GM10248 (cell line): ENCODE results near the gene KCNQ1.

Experiments
- CTCF ChIA-PET: fragments of 300-600 bp; sonication (Branson Sonifier 250); formaldehyde crosslinking; extraction: SDS; loops from one replicate; lab custom pipeline; 2021; ENCODE audit warnings: antibody characterized with exemption; lab: Yijun Ruan, JAX
- POLR2A ChIA-PET: fragments of 350-650 bp; sonication (Branson Sonifier 250); formaldehyde crosslinking; extraction: SDS; loops from one replicate; lab custom pipeline; 2020; ENCODE audit warnings: antibody characterized with exemption; lab: Yijun Ruan, JAX
- DNase-seq: peaks from one replicate; pipeline ENCODE4 v3.0.0; 2012; ENCODE audit errors: extremely low spot score
- TF ChIP-seq, protein P1 (sequence below): IDR thresholded peaks from 2 replicates; pipeline ENCODE4 v1.5.1; 2012; ENCODE audit warnings: mild to moderate bottlenecking, low read depth; ENCODE audit errors: extremely low read depth, missing control alignments, control extremely low read depth

The KCNQ1 gene

GRCh38 chr11:2459796-2460531 lies 15.2 kb downstream of the KCNQ1 start:
- DNase-seq: no peak
- ChIA-PET POLR2A (no interaction called here), CTCF (interaction anchor here (0.9 to 1.1 kb wide), 2 partner anchors 9 to 155 kb away, joined by 3 read pairs; no protein-coding TSS in a partner anchor)
- TF ChIP-seq, protein P1, sequence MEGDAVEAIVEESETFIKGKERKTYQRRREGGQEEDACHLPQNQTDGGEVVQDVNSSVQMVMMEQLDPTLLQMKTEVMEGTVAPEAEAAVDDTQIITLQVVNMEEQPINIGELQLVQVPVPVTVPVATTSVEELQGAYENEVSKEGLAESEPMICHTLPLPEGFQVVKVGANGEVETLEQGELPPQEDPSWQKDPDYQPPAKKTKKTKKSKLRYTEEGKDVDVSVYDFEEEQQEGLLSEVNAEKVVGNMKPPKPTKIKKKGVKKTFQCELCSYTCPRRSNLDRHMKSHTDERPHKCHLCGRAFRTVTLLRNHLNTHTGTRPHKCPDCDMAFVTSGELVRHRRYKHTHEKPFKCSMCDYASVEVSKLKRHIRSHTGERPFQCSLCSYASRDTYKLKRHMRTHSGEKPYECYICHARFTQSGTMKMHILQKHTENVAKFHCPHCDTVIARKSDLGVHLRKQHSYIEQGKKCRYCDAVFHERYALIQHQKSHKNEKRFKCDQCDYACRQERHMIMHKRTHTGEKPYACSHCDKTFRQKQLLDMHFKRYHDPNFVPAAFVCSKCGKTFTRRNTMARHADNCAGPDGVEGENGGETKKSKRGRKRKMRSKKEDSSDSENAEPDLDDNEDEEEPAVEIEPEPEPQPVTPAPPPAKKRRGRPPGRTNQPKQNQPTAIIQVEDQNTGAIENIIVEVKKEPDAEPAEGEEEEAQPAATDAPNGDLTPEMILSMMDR: no peak

GRCh38 chr11:2460540-2461252 lies 15.9 kb downstream of the KCNQ1 start:
- DNase-seq: no peak
- CTCF ChIA-PET: no interaction called here
- TF ChIP-seq, protein P1: no peak
- POLR2A ChIA-PET: no interaction called here

DNA sequence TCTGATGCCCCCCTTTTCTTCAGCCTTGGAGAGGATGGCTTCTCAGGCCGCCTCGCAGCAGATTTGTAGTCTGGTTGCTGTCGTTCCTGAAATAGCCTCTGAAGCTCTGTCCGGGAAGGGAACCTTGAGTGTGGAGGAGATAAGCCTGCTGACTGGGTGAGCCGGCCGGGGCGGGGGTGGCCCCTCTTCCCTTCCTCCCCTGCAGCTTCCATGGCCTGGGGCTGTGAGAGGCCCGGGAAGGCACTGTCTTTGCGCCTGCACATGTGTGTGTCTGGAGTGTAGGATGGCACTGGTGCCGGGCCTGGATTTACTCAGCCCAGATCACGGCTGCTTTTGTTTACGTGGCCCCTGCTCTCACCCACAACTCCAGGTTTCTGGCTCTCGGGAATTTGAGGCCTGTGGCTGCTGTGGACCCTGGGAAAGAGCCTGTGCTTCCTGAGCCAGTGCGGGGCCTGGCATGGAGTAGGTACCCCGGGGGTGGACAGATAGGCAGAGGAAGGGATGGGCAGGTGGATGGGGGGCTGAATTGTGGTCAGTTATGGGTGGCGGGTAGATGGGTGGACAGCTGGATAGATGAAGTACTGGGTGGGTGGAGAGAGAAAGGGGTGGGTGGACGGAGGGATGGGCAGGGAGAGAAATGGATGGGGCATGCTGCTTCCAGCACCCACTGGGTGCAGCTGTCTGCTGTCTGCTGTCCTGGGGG lies 16.6 kb downstream of the KCNQ1 start:
- ChIA-PET POLR2A (no interaction called here), CTCF (no interaction called here)
- TF ChIP-seq, protein P1: no peak
- no peak for DNase-seq

GRCh38 chr11:2461956-2462542 lies 17.2 kb downstream of the KCNQ1 start:
- TF ChIP-seq, protein P1: no peak
- ChIA-PET POLR2A (no interaction called here), CTCF (no interaction called here)
- no peak for DNase-seq

GRCh38 chr11:2462543-2462985 lies 17.8 kb downstream of the KCNQ1 start:
- CTCF ChIA-PET: no interaction called here
- TF ChIP-seq, protein P1: no peak

More at GRCh38 chr11:2462543-2462985, 17.8 kb downstream of the KCNQ1 start:
- POLR2A ChIA-PET: no interaction called here
- DNase-seq: no peak
